SH-SY5Y (cell line): Measurements from ENCODE around the gene PCDHGB5.

Experiments used
- GATA2 ChIP-seq: IDR thresholded peaks from 2 replicates; pipeline ENCODE4 v1.6.1; 2011; ENCODE audit warnings: mild to moderate bottlenecking, low read depth, low read length
- GATA3 ChIP-seq: IDR thresholded peaks from 2 replicates; pipeline ENCODE4 v1.6.1; 2011; ENCODE audit warnings: low read depth, mild to moderate bottlenecking, low read length, moderate library complexity

DNA sequence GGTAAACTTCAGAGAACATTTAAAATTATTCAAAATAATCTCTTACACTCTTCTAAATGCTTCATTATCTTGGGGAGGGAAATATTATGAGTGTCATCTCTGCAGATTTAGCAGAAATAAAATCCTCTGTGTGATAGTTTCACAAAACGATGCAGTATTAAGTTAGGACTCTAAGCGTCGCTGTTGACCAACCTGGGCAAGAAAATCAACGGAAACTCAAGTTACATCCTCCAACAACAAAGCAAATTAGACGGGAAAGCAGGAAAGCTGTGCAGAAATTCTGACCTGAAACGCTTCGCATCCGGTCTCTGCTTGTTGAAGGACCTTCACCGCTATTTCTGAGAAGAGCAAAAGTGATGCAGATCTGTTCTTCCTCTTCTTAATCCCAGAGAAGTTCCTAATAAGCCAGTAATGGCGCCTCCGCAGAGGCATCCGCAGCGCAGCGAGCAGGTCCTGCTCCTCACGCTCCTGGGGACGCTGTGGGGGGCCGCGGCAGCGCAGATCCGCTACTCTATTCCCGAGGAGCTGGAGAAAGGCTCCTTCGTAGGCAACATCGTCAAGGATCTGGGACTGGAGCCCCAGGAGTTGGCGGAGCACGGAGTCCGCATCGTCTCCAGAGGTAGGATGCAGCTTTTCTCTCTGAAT lies 24.0 kb upstream of the PCDHGB5 start, which contains the start of gene PCDHGA6:
- TF ChIP-seq GATA3 (no peak), GATA2 (no peak)
